Stimulated activated CD8-positive, alpha-beta memory T cell treated with anti-CD3 and anti-CD28 coated beads, Interleukin-15, amount 100 ng/mL, for 1 hour (primary cell): ENCODE data around the gene PLEKHO1.
"Not testable (repeated sequence)": the region's sequence is repeated elsewhere in the genome, so short reads cannot be mapped to it uniquely, and the experiment has no call there.

Experiments used
- DNase-seq: peaks from one replicate; pipeline ENCODE4 v3.0.0-alpha.2; 2020; ENCODE audit warnings: low read depth

The PLEKHO1 gene

GRCh38 chr1:150173141-150173585 is 23.4 kb downstream of the PLEKHO1 start:
- DNase-seq: no peak

GRCh38 chr1:150176593-150176992 is 26.9 kb downstream of the PLEKHO1 start:
- DNase-seq: no peak

GRCh38 chr1:150178548-150178947 is 28.8 kb downstream of the PLEKHO1 start:
- DNase-seq: no peak

GRCh38 chr1:150179867-150180266 is 30.2 kb downstream of the PLEKHO1 start:
- no peak for DNase-seq

- DNase-seq: no peak
Observed at GRCh38 chr1:150180474-150180873, 30.8 kb downstream of the PLEKHO1 start.

GRCh38 chr1:150182247-150182646 is 32.5 kb downstream of the PLEKHO1 start:
- no peak for DNase-seq

- DNase-seq: no peak
Observed at GRCh38 chr1:150183061-150183460, 33.3 kb downstream of the PLEKHO1 start.

GRCh38 chr1:150185481-150185880 is 35.8 kb downstream of the PLEKHO1 start:
- DNase-seq: no peak

GRCh38 chr1:150186438-150186788 is 36.7 kb downstream of the PLEKHO1 start:
- DNase-seq: not testable (repeated sequence)

GRCh38 chr1:150186789-150187559 is 37.3 kb downstream of the PLEKHO1 start:
- DNase-seq: no peak

- DNase-seq: no peak
Observed at GRCh38 chr1:150187560-150187931, 37.8 kb downstream of the PLEKHO1 start.

- DNase-seq: no peak
Observed at GRCh38 chr1:150192012-150192411, 42.3 kb downstream of the PLEKHO1 start.

GRCh38 chr1:150194381-150195031 is 44.8 kb downstream of the PLEKHO1 start:
- DNase-seq: no peak

GRCh38 chr1:150196417-150196816 is 46.7 kb downstream of the PLEKHO1 start:
- no peak for DNase-seq

GRCh38 chr1:150207281-150207971 is 57.7 kb downstream of the PLEKHO1 start:
- no peak for DNase-seq

- DNase-seq: not testable (repeated sequence)
Observed at GRCh38 chr1:150208460-150208859, 58.7 kb downstream of the PLEKHO1 start.
